HepG2 (cell line): Measurements from ENCODE around the gene JPH2. TPM values are rescaled to one million over a fixed set of nuclear protein-coding genes. Genes with fewer than 3 reads are reported as not detected.

Source experiments
- CC2D1A ChIP-seq: sonication (generic); formaldehyde crosslinking; IDR thresholded peaks from 2 replicates; pipeline ENCODE4 v1.8.1; 2023; ENCODE audit warnings: mild to moderate bottlenecking, missing genetic modification reagents
- GATAD2A ChIP-seq: IDR thresholded peaks from 2 replicates; pipeline ENCODE4 v1.6.1; 2016
- JUNB ChIP-seq: sonication (generic); formaldehyde crosslinking; IDR thresholded peaks from 2 replicates; pipeline ENCODE4 v1.8.0; 2022; ENCODE audit warnings: missing genetic modification reagents, mild to moderate bottlenecking, borderline replicate concordance
- KLF16 ChIP-seq, 2 experiments: sonication (generic) in 1 of 2; formaldehyde crosslinking in 1 of 2; IDR thresholded peaks; 2 replicates each; pipeline versions ENCODE4 v1.6.1 to v1.8.0; 2016 to 2023; ENCODE audit warnings: missing genetic modification reagents in 2 of 2, missing compliant biosample characterization in 1 of 2
- MAFF ChIP-seq: IDR thresholded peaks from 2 replicates; pipeline ENCODE4 v1.6.1; 2011; ENCODE audit warnings: low read depth, low read length, improper control_type of control experiment
- POGK ChIP-seq: sonication (generic); formaldehyde crosslinking; conservative IDR thresholded peaks from 2 replicates; pipeline ENCODE4 v1.8.0; 2022; ENCODE audit warnings: mild to moderate bottlenecking, moderate library complexity, missing genetic modification reagents
- REST ChIP-seq, 2 experiments: IDR thresholded peaks; 2 replicates each; pipeline ENCODE4 v1.6.1; 2011 to 2012; ENCODE audit warnings: low read length in 2 of 2, borderline replicate concordance in 1 of 2, low read depth in 1 of 2, mild to moderate bottlenecking in 1 of 2, moderate library complexity in 1 of 2
- RFX1 ChIP-seq: fragments of 450-650 bp; IDR thresholded peaks from 2 replicates; pipeline ENCODE4 v1.6.1; 2017
- RXRA ChIP-seq: sonication (generic); formaldehyde crosslinking; IDR thresholded peaks from 2 replicates; pipeline ENCODE4 v1.5.1; 2020; ENCODE audit warnings: missing genetic modification reagents
- SMARCC2 ChIP-seq: fragments of 450-650 bp; IDR thresholded peaks from 2 replicates; pipeline ENCODE4 v1.6.1; 2017; ENCODE audit warnings: antibody characterized with exemption, mild to moderate bottlenecking
- ZMAT3 ChIP-seq: sonication (generic); formaldehyde crosslinking; conservative IDR thresholded peaks from 2 replicates; pipeline ENCODE4 v1.7.0; 2021; ENCODE audit warnings: missing genetic modification reagents
- ZNF260 ChIP-seq: sonication (generic); formaldehyde crosslinking; IDR thresholded peaks from 2 replicates; pipeline ENCODE4 v1.4.0; 2020; ENCODE audit warnings: missing genetic modification reagents, low read depth, mild to moderate bottlenecking, borderline replicate concordance
- ZNF276 ChIP-seq: sonication (generic); formaldehyde crosslinking; IDR thresholded peaks from 2 replicates; pipeline ENCODE4 v1.4.0; 2020; ENCODE audit warnings: mild to moderate bottlenecking, low read depth, missing genetic modification reagents
- ZNF362 ChIP-seq: sonication (generic); formaldehyde crosslinking; IDR thresholded peaks from 2 replicates; pipeline ENCODE4 v1.4.0; 2020; ENCODE audit warnings: missing genetic modification reagents, mild to moderate bottlenecking, borderline replicate concordance
- ZNF574 ChIP-seq: sonication (generic); formaldehyde crosslinking; IDR thresholded peaks from 2 replicates; pipeline ENCODE4 v1.4.0; 2020; ENCODE audit warnings: missing genetic modification reagents
- ZNF7 ChIP-seq: IDR thresholded peaks from 2 replicates; pipeline ENCODE4 v1.6.1; 2016; ENCODE audit warnings: missing biosample characterization, missing genetic modification reagents
- ZNF766 ChIP-seq: sonication (generic); formaldehyde crosslinking; IDR thresholded peaks from 2 replicates; pipeline ENCODE4 v1.5.0; 2020; ENCODE audit warnings: missing genetic modification reagents, borderline replicate concordance
- ZNF883 ChIP-seq: sonication (generic); formaldehyde crosslinking; IDR thresholded peaks from 2 replicates; pipeline ENCODE4 v1.5.1; 2020; ENCODE audit warnings: mild to moderate bottlenecking, missing genetic modification reagents; ENCODE audit errors: not compliant biosample characterization
- polyA plus RNA-seq, 8 experiments: library from polyadenylated mRNA; depleted of rRNA in 3 of 8; stranded (reverse) in 7 of 8; unstranded in 1 of 8; fragments of >200 nt; fragmentation: Illumina TruSeq in 4 of 8; extraction: Trizol in 4 of 8; gene quantifications; 2 replicates each; pipeline versions ENCODE4 v1.2.1 to v1.2.3, GENCODE V29; 2011 to 2016; ENCODE audit warnings: low read depth in 4 of 8, missing spikeins in 1 of 8, mixed read lengths in 1 of 8; ENCODE audit not compliant: insufficient read depth in 1 of 8
- total RNA-seq, 5 experiments: library from RNA; depleted of rRNA; stranded (reverse); fragments of >200 nt; fragmentation: Illumina TruSeq; extraction: Trizol; gene quantifications; 2 replicates each; pipeline ENCODE4 v1.2.3, GENCODE V29; 2016; ENCODE audit warnings: low read depth in 1 of 5

The JPH2 gene
- total and polyA plus RNA-seq, 2 of the 13 experiments (the other 11 are each of a cell fraction or from before 2014, with no cell fraction given) = 0.42 TPM; not detected in 1

- TF ChIP-seq RXRA (CRISPR knock-in tag) (0 out of 2 replicates have a peak, but pooled peaks have one; percentile 23), ZNF766 (CRISPR knock-in tag) (no peak), KLF16 (CRISPR knock-in tag; IDR thresholded peaks at IDR 0.05) (peak in 1 of 2 experiments; percentile 54; a peak in 1 of 4 replicates), GATAD2A (peak; percentile 48; the same call in 1 of the 2 replicates), MAFF (no peak), ZNF276 (CRISPR knock-in tag) (no peak), ZMAT3 (CRISPR knock-in tag) (no peak), ZNF260 (CRISPR knock-in tag) (no peak), RFX1 (no peak), ZNF362 (CRISPR knock-in tag) (no peak), SMARCC2 (no peak), ZNF883 (CRISPR knock-in tag) (no peak), ZNF574 (CRISPR knock-in tag) (peak; percentile 48; the same call in 1 of the 2 replicates), REST (IDR thresholded peaks at IDR 0.05; ENCODE audit: borderline replicate concordance in 1 of 2, low read depth in 1 of 2, low read length in 2 of 2) (no peak), POGK (CRISPR knock-in tag) (no peak), JUNB (CRISPR knock-in tag) (no peak), CC2D1A (CRISPR knock-in tag) (no peak), ZNF7 (CRISPR knock-in tag) (no peak)
Observed at GRCh38 chr20:44217342-44218092, 30.5 kb upstream of the JPH2 start (continued).
